LNCAP (cell line): ENCODE results near the gene CSGALNACT2.

Source experiments
- CTCF ChIP-seq: fragments of 450-650 bp; IDR thresholded peaks from 2 replicates; pipeline ENCODE4 v1.5.1; 2017; ENCODE audit warnings: mild to moderate bottlenecking

Gene CSGALNACT2

DNA sequence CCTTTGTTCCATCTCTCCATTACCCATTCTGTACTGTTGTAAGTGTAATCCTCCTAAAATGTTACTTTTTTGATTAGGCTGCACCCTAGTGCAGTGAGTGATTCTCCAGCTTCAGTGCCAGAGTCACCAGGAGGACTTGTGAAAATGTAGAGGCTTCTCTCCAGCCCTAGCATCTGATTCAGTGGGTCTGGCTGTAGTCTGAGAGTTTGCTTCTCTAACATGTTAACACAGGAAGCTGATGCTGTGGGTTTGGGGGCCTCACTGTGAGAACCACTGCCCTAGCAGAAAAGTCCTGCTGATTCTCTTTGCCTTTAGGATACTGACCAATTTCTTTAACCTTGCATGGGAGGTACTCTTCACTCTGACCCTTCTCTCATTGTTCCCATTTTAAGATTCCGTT lies 24.4 kb downstream of the CSGALNACT2 start:
- no peak for TF ChIP-seq CTCF

DNA sequence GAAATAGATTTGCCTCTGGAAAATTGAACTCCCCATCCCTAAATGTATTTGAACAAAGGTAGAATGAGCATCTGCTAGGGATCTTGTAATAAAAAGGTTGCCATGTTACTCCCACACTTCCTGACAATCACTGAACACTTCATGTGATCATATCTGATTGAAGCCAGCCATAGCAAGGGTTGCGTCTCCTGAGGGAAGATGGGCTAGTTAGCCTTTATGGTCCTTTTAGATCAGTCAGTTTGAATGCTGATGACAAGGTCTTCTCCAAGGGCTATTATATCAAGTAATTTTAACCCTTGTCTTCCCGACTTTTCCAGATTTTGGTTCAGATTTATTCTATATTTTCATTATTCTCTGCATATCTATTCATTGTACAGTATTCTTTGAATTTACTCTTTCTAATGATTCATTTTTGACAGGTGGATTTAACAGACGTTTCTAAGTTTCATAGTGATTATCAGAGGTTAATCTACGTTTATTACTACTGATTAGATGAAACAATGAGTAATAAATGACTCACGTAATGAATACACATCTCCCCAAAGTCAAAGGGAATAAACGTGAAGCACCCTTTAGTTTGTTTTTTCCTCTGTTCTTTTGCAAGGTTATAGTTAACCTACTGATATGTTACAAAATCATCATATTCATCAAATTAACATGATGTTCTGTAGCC lies 28.1 kb downstream of the CSGALNACT2 start:
- no peak for TF ChIP-seq CTCF

DNA sequence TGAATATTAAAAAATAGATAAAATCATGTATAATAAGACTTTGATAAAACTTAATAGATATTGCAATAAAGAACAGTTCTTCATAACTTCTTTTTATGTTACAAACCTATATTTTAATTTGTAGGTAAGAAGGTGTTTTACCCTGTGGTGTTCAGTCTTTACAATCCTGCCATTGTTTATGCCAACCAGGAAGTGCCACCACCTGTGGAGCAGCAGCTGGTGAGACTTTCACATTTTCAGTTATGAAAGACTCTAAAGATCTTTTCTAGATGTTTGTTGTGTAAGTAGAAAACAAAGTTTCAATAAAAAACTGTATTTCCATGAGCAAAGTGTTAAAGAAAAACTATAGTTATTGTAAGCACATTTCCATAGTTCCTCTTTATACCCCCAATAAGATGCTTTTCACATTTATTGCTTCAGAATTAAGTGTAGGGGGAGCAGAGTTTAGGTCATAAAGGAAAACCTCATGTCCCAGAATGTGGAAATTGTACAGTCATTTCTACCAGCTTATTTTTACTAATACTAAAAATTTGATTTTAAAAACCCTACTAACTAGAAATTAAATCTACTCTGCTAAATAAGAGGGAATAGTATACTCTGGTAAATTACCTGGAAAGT lies 28.7 kb downstream of the CSGALNACT2 start:
- no peak for TF ChIP-seq CTCF

GRCh38 chr10:43167498-43167889 lies 29.2 kb downstream of the CSGALNACT2 start:
- TF ChIP-seq CTCF, result no peak

DNA sequence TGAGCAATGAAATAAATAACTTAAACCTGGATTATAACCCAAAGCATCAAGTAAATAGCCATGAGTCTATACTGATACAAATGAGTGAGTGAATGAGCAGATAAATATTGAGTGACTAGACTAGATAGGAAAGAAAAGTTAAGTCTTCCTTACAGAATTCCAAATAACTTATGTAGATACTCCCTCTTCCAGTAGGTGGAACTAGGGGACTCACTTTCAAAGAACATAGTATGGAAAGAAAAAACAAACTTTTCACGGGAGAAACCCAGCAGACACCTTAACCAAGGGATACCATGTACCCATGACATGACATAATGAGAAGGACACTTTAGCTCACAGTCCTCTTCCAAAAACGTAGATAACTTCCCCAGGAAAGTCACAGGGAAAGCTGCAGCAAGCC lies 32.2 kb downstream of the CSGALNACT2 start:
- TF ChIP-seq CTCF, result peak; percentile 43; the same call in 1 of the 2 replicates

- TF ChIP-seq CTCF, result no peak
Measured at GRCh38 chr10:43172645-43173044, 34.4 kb downstream of the CSGALNACT2 start.

GRCh38 chr10:43173120-43173519 lies 34.9 kb downstream of the CSGALNACT2 start:
- no peak for TF ChIP-seq CTCF
